Liver (tissue), 9 donors: Measurements from ENCODE around the gene IGF1R. TPM values are rescaled to one million over a fixed set of nuclear protein-coding genes. Genes with fewer than 3 reads are reported as not detected.

Experiments
- DNase-seq: peaks from one replicate; pipeline ENCODE4 v3.0.0-alpha.2; 2017; ENCODE audit warnings: low spot score
- H3K27ac ChIP-seq, 2 donors: one replicate each; pipeline ENCODE4 v1.7.0; 2013; ENCODE audit warnings: inconsistent platforms in 2 of 2, low read length in 2 of 2, control low read depth in 1 of 2, low read depth in 1 of 2, mild to moderate bottlenecking in 1 of 2
- H3K27me3 ChIP-seq, 4 donors: one replicate each; pipeline versions ENCODE4 v1.6.1 to v1.7.0; 2013; ENCODE audit warnings: low read length in 3 of 4, inconsistent platforms in 1 of 4, mild to moderate bottlenecking in 1 of 4, moderate library complexity in 1 of 4; ENCODE audit not compliant: control insufficient read depth in 4 of 4, insufficient read depth in 4 of 4
- H3K36me3 ChIP-seq, 4 donors: one replicate each; pipeline versions ENCODE4 v1.6.1 to v1.7.0; 2013; ENCODE audit warnings: low read length in 3 of 4, mild to moderate bottlenecking in 3 of 4, low read depth in 1 of 4, moderate library complexity in 1 of 4; ENCODE audit not compliant: control insufficient read depth in 4 of 4, insufficient read depth in 3 of 4
- H3K4me1 ChIP-seq, 4 donors: one replicate each; pipeline versions ENCODE4 v1.6.1 to v1.7.0; 2013; ENCODE audit warnings: low read length in 3 of 4, mild to moderate bottlenecking in 3 of 4, moderate library complexity in 1 of 4; ENCODE audit not compliant: control insufficient read depth in 4 of 4, insufficient read depth in 4 of 4
- H3K4me3 ChIP-seq, 3 donors: one replicate each; pipeline versions ENCODE4 v1.6.1 to v1.7.0; 2013; ENCODE audit warnings: low read length in 3 of 3, control low read depth in 1 of 3, low read depth in 1 of 3, mild to moderate bottlenecking in 1 of 3
- H3K9ac ChIP-seq, 2 donors: one replicate each; pipeline ENCODE4 v1.7.0; 2013; ENCODE audit warnings: low read length in 2 of 2, mild to moderate bottlenecking in 2 of 2, moderate library complexity in 2 of 2, control low read depth in 1 of 2, low read depth in 1 of 2
- H3K9me3 ChIP-seq, 4 donors: one replicate each; pipeline versions ENCODE4 v1.6.1 to v1.7.0; 2013; ENCODE audit warnings: low read length in 3 of 4; ENCODE audit not compliant: control insufficient read depth in 4 of 4
- ATF3 ChIP-seq: IDR thresholded peaks from 2 replicates; pipeline ENCODE4 v1.6.1; 2016; ENCODE audit warnings: antibody characterized with exemption
- EGR1 ChIP-seq, 2 donors: IDR thresholded peaks; 2 replicates each; pipeline ENCODE4 v1.6.1; 2016 to 2018; ENCODE audit warnings: antibody characterized with exemption in 2 of 2, low read depth in 2 of 2
- FOXA1 ChIP-seq: IDR thresholded peaks from 2 replicates; pipeline ENCODE4 v1.6.1; 2016; ENCODE audit warnings: antibody characterized with exemption
- FOXA2 ChIP-seq: IDR thresholded peaks from 2 replicates; pipeline ENCODE4 v1.6.1; 2016; ENCODE audit warnings: antibody characterized with exemption
- GABPA ChIP-seq, 2 donors: IDR thresholded peaks in 1 of 2; conservative IDR thresholded peaks in 1 of 2; 2 replicates each; pipeline ENCODE4 v1.6.1; 2016; ENCODE audit warnings: antibody characterized with exemption in 2 of 2, mild to moderate bottlenecking in 1 of 2, moderate library complexity in 1 of 2
- HNF4A ChIP-seq, 2 donors: conservative IDR thresholded peaks; 2 replicates each; pipeline ENCODE4 v1.6.1; 2016; ENCODE audit warnings: antibody characterized with exemption in 2 of 2, mild to moderate bottlenecking in 2 of 2
- HNF4G ChIP-seq: IDR thresholded peaks from 2 replicates; pipeline ENCODE4 v1.6.1; 2016; ENCODE audit warnings: antibody characterized with exemption
- JUND ChIP-seq, 2 donors: IDR thresholded peaks; 2 replicates each; pipeline ENCODE4 v1.6.1; 2016; ENCODE audit warnings: antibody characterized with exemption in 2 of 2
- NR2F2 ChIP-seq: IDR thresholded peaks from 2 replicates; pipeline ENCODE4 v1.6.1; 2016; ENCODE audit warnings: antibody characterized with exemption
- RAD21 ChIP-seq, 2 donors: IDR thresholded peaks; 2 replicates each; pipeline ENCODE4 v1.6.1; 2016; ENCODE audit warnings: antibody characterized with exemption in 2 of 2, mild to moderate bottlenecking in 2 of 2
- RXRA ChIP-seq, 2 donors: IDR thresholded peaks; 2 replicates each; pipeline ENCODE4 v1.6.1; 2017 to 2018; ENCODE audit warnings: antibody characterized with exemption in 2 of 2, mild to moderate bottlenecking in 1 of 2
- SP1 ChIP-seq: IDR thresholded peaks from 2 replicates; pipeline ENCODE4 v1.6.1; 2018; ENCODE audit warnings: antibody characterized with exemption, mild to moderate bottlenecking
- TAF1 ChIP-seq: conservative IDR thresholded peaks from 2 replicates; pipeline ENCODE4 v1.6.1; 2016; ENCODE audit warnings: antibody characterized with exemption, mild to moderate bottlenecking
- YY1 ChIP-seq: IDR thresholded peaks from 2 replicates; pipeline ENCODE4 v1.6.1; 2016; ENCODE audit warnings: antibody characterized with exemption, mild to moderate bottlenecking
- ZBTB33 ChIP-seq: IDR thresholded peaks from 2 replicates; pipeline ENCODE4 v1.6.1; 2016; ENCODE audit warnings: antibody characterized with exemption
- WGBS: extraction: QIAGEN DNeasy Blood & Tissue Kit; methylation state at CpG from one replicate; pipeline ENCODE4 v1.1.7; 2013; 5-methylcytosine and 5-hydroxymethylcytosine counted together
- polyA plus RNA-seq, 2 donors: library from polyadenylated mRNA; stranded (reverse) in 1 of 2; unstranded in 1 of 2; fragments of 200-250 nt in 1 of 2; fragments of >200 nt in 1 of 2; fragmentation: Nextera tagmentation in 1 of 2; extraction: Ambion mirVana in 1 of 2; gene quantifications; one replicate each; pipeline versions ENCODE4 v1.2.1 to v1.2.3, GENCODE V29; 2013 to 2015
- total RNA-seq, 2 donors: library from RNA; depleted of rRNA; stranded (reverse); fragments of >200 nt; gene quantifications; one replicate each; pipeline ENCODE4 v1.2.3, GENCODE V29; 2014
- TF ChIP-seq, protein P1 (sequence below): IDR thresholded peaks from 2 replicates; pipeline ENCODE4 v1.6.1; 2016; ENCODE audit warnings: antibody characterized with exemption, mild to moderate bottlenecking
- TF ChIP-seq, protein P2 (sequence below): fragments of 150-350 bp; IDR thresholded peaks from 2 replicates; pipeline ENCODE4 v1.5.1; 2017; ENCODE audit warnings: improper control_type of control experiment, low read depth, low read length; ENCODE audit not compliant: missing input control
- TF ChIP-seq, protein P3 (sequence below): IDR thresholded peaks from 2 replicates; pipeline ENCODE4 v1.6.1; 2016; ENCODE audit warnings: antibody characterized with exemption
- donor health status: healthy.
- donor health status: healthy.
- donor health status: healthy.
- donor health status: healthy.
- donor health status: healthy.

The IGF1R gene
- total and polyA plus RNA-seq, 4 donors = 0.69 to 10.3 (median 3.2) TPM

- Histone ChIP-seq H3K4me3 (no peak overlapping the region), H3K9me3 (no peaks in the 10 kb centered on the region), H3K27ac (no peak overlapping the region), H3K4me1 (peaks cover 0 to 2% (median 0%) of the 10 kb centered on the region in 4 donors), H3K9ac (no peak overlapping the region), H3K36me3 (peaks cover 0 to 4% (median 2%) of the 10 kb centered on the region in 4 donors), H3K27me3 (no peaks in the 10 kb centered on the region)
- TF ChIP-seq, protein P1, sequence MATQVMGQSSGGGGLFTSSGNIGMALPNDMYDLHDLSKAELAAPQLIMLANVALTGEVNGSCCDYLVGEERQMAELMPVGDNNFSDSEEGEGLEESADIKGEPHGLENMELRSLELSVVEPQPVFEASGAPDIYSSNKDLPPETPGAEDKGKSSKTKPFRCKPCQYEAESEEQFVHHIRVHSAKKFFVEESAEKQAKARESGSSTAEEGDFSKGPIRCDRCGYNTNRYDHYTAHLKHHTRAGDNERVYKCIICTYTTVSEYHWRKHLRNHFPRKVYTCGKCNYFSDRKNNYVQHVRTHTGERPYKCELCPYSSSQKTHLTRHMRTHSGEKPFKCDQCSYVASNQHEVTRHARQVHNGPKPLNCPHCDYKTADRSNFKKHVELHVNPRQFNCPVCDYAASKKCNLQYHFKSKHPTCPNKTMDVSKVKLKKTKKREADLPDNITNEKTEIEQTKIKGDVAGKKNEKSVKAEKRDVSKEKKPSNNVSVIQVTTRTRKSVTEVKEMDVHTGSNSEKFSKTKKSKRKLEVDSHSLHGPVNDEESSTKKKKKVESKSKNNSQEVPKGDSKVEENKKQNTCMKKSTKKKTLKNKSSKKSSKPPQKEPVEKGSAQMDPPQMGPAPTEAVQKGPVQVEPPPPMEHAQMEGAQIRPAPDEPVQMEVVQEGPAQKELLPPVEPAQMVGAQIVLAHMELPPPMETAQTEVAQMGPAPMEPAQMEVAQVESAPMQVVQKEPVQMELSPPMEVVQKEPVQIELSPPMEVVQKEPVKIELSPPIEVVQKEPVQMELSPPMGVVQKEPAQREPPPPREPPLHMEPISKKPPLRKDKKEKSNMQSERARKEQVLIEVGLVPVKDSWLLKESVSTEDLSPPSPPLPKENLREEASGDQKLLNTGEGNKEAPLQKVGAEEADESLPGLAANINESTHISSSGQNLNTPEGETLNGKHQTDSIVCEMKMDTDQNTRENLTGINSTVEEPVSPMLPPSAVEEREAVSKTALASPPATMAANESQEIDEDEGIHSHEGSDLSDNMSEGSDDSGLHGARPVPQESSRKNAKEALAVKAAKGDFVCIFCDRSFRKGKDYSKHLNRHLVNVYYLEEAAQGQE = no peak
- TF ChIP-seq SP1 (no peak), RXRA (IDR thresholded peaks at IDR 0.05) (no peak)
- no peak for DNase-seq
- 74% methylated on average over 12 of the region's 12 CpGs for WGBS
Observed at GRCh38 chr15:98935736-98936135, 287.4 kb downstream of the IGF1R start.

- TF ChIP-seq GABPA (IDR thresholded peaks at IDR 0.05 in 1 of 2, conservative IDR thresholded peaks at IDR 0.05 in 1 of 2) = no peak
- no peak for TF ChIP-seq FOXA2
- TF ChIP-seq ATF3 = no peak
- TF ChIP-seq RXRA (IDR thresholded peaks at IDR 0.05) = no peak
- TF ChIP-seq HNF4A (conservative IDR thresholded peaks at IDR 0.05) = no peak
- no peak for TF ChIP-seq SP1
- TF ChIP-seq TAF1 = no peak
- no peak for TF ChIP-seq NR2F2
- TF ChIP-seq HNF4G = no peak
- TF ChIP-seq, protein P2, sequence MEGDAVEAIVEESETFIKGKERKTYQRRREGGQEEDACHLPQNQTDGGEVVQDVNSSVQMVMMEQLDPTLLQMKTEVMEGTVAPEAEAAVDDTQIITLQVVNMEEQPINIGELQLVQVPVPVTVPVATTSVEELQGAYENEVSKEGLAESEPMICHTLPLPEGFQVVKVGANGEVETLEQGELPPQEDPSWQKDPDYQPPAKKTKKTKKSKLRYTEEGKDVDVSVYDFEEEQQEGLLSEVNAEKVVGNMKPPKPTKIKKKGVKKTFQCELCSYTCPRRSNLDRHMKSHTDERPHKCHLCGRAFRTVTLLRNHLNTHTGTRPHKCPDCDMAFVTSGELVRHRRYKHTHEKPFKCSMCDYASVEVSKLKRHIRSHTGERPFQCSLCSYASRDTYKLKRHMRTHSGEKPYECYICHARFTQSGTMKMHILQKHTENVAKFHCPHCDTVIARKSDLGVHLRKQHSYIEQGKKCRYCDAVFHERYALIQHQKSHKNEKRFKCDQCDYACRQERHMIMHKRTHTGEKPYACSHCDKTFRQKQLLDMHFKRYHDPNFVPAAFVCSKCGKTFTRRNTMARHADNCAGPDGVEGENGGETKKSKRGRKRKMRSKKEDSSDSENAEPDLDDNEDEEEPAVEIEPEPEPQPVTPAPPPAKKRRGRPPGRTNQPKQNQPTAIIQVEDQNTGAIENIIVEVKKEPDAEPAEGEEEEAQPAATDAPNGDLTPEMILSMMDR = no peak
- no peak for TF ChIP-seq FOXA1
- no peak for TF ChIP-seq EGR1 (IDR thresholded peaks at IDR 0.05; ENCODE audit: low read depth in 2 of 2)
- no peak for TF ChIP-seq ZBTB33
- no peak for TF ChIP-seq YY1
- TF ChIP-seq, protein P3, sequence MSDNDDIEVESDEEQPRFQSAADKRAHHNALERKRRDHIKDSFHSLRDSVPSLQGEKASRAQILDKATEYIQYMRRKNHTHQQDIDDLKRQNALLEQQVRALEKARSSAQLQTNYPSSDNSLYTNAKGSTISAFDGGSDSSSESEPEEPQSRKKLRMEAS = no peak
- TF ChIP-seq RAD21 (IDR thresholded peaks at IDR 0.05) = no peak
- TF ChIP-seq, protein P1 = no peak
- TF ChIP-seq JUND (IDR thresholded peaks at IDR 0.05) = no peak
- no peak overlapping the region for H3K27ac ChIP-seq
- H3K27me3 ChIP-seq = no peaks in the 10 kb centered on the region
- H3K4me1 ChIP-seq = peaks cover 0 to 2% (median 0%) of the 10 kb centered on the region in 4 donors
- no peak for DNase-seq
- no peak overlapping the region for H3K9ac ChIP-seq
- no peak overlapping the region for H3K4me3 ChIP-seq
- H3K36me3 ChIP-seq = peaks cover 0 to 4% (median 2%) of the 10 kb centered on the region in 4 donors
- no peaks in the 10 kb centered on the region for H3K9me3 ChIP-seq
- 90% methylated on average over 7 of the region's 7 CpGs for WGBS
Observed at GRCh38 chr15:98937413-98938104, 289.2 kb downstream of the IGF1R start.
